SK-N-MC (cell line): ENCODE data around the gene HS3ST3B1.

Experiments used
- EZH2 ChIP-seq: fragments of 200-600 bp; sonication (generic); IDR thresholded peaks from one replicate; pipeline ENCODE4 v1.6.1; 2017; ENCODE audit warnings: antibody characterized with exemption
- FOXP2 ChIP-seq: optimal IDR thresholded peaks from 2 replicates; pipeline ENCODE3; 2011; ENCODE audit warnings: mild to moderate bottlenecking, moderate library complexity; ENCODE audit not compliant: insufficient read depth; ENCODE audit errors: extremely low read length, control extremely low read depth
- POLR2AphosphoS5 ChIP-seq: IDR thresholded peaks from 2 replicates; pipeline ENCODE4 v1.6.1; 2012; ENCODE audit warnings: mild to moderate bottlenecking, low read depth, low read length, borderline replicate concordance

GRCh38 chr17:14331225-14331981 lies 30.5 kb downstream of the HS3ST3B1 start:
- no peak for TF ChIP-seq EZH2
- TF ChIP-seq POLR2AphosphoS5 = no peak
- TF ChIP-seq FOXP2 = no peak
